ENCODE data around the gene USP12.

DNA sequence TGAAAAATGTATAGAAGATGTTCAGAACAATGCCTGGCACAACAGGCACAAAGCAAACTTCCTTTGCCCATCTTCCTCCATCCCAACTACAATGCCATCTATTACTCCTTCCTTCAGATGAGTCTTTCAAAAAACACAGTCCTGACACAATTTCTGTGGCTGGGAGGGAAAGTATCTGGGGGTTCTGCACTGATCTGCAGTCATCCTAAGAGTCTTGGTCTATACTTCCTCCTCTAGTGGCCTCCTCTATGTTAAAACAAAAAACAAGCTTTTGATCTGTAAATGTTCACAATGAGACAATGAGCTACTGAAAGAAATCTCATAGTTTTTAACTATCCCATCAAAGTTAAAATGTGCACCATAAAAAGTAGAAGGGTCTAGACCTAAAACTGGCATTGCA lies 44.8 kb downstream of the USP12 start:
- TF ChIP-seq POLR2AphosphoS5 (IDR thresholded peaks at IDR 0.05; ENCODE audit: low read depth, low read length) (no peak), SIN3A (IDR thresholded peaks at IDR 0.05; ENCODE audit: borderline replicate concordance, insufficient read depth, low read length) (no peak), FOXP2 (optimal IDR thresholded peaks at IDR 0.05; ENCODE audit: borderline replicate concordance, extremely low read depth, extremely low read length, insufficient read depth) (no peak), TAF1 (IDR thresholded peaks at IDR 0.05; ENCODE audit: borderline replicate concordance, insufficient read depth, low read length) (no peak)
- TF ChIP-seq, protein P1, sequence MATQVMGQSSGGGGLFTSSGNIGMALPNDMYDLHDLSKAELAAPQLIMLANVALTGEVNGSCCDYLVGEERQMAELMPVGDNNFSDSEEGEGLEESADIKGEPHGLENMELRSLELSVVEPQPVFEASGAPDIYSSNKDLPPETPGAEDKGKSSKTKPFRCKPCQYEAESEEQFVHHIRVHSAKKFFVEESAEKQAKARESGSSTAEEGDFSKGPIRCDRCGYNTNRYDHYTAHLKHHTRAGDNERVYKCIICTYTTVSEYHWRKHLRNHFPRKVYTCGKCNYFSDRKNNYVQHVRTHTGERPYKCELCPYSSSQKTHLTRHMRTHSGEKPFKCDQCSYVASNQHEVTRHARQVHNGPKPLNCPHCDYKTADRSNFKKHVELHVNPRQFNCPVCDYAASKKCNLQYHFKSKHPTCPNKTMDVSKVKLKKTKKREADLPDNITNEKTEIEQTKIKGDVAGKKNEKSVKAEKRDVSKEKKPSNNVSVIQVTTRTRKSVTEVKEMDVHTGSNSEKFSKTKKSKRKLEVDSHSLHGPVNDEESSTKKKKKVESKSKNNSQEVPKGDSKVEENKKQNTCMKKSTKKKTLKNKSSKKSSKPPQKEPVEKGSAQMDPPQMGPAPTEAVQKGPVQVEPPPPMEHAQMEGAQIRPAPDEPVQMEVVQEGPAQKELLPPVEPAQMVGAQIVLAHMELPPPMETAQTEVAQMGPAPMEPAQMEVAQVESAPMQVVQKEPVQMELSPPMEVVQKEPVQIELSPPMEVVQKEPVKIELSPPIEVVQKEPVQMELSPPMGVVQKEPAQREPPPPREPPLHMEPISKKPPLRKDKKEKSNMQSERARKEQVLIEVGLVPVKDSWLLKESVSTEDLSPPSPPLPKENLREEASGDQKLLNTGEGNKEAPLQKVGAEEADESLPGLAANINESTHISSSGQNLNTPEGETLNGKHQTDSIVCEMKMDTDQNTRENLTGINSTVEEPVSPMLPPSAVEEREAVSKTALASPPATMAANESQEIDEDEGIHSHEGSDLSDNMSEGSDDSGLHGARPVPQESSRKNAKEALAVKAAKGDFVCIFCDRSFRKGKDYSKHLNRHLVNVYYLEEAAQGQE (IDR thresholded peaks at IDR 0.05; ENCODE audit: insufficient read depth in 1 of 2, low read depth in 2 of 2, low read length in 2 of 2) = no peak
